NOMO-1 treated with dmso at 0.1 percent for 144 hours (cell line): Measurements from ENCODE around the gene KRT78.
"Not testable (repeated sequence)": the region's sequence is repeated elsewhere in the genome, so short reads cannot be mapped to it uniquely, and the experiment has no call there.

Experiments used
- DNase-seq: peaks from one replicate; lab custom pipeline; 2025; ENCODE audit not compliant: unreplicated experiment; lab: John Stamatoyannopoulos, UW

The KRT78 gene, protein sequence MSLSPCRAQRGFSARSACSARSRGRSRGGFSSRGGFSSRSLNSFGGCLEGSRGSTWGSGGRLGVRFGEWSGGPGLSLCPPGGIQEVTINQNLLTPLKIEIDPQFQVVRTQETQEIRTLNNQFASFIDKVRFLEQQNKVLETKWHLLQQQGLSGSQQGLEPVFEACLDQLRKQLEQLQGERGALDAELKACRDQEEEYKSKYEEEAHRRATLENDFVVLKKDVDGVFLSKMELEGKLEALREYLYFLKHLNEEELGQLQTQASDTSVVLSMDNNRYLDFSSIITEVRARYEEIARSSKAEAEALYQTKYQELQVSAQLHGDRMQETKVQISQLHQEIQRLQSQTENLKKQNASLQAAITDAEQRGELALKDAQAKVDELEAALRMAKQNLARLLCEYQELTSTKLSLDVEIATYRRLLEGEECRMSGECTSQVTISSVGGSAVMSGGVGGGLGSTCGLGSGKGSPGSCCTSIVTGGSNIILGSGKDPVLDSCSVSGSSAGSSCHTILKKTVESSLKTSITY

DNA sequence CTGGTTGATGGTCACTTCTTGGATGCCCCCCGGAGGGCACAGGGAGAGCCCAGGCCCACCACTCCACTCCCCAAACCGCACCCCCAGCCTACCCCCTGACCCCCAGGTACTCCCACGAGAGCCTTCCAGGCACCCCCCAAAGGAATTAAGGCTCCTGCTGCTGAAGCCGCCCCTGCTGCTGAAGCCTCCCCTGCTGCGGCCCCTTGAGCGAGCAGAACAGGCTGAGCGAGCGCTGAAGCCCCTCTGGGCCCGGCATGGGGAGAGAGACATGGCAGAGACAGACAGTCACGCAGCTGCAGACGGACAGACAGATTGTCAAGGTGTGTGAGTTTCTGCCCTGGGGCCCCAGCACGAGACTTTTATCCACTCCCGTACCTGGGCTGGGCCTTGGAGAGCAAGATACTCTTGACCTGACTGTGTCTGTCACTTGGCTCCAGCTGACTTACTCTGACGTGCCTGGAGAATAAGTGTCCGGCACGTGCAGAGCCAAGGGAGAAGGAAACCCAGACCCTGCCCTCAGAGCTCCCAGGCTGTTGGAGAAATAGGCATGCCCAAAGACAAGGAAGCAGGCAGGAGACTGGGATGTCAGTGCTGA lies at the start of gene KRT78:
Gene KRT78 (minus strand): TSS at position 334 of the 595 bp plus-strand sequence. CDS start 64 bp downstream, at position 270.
- no peak for DNase-seq

DNA sequence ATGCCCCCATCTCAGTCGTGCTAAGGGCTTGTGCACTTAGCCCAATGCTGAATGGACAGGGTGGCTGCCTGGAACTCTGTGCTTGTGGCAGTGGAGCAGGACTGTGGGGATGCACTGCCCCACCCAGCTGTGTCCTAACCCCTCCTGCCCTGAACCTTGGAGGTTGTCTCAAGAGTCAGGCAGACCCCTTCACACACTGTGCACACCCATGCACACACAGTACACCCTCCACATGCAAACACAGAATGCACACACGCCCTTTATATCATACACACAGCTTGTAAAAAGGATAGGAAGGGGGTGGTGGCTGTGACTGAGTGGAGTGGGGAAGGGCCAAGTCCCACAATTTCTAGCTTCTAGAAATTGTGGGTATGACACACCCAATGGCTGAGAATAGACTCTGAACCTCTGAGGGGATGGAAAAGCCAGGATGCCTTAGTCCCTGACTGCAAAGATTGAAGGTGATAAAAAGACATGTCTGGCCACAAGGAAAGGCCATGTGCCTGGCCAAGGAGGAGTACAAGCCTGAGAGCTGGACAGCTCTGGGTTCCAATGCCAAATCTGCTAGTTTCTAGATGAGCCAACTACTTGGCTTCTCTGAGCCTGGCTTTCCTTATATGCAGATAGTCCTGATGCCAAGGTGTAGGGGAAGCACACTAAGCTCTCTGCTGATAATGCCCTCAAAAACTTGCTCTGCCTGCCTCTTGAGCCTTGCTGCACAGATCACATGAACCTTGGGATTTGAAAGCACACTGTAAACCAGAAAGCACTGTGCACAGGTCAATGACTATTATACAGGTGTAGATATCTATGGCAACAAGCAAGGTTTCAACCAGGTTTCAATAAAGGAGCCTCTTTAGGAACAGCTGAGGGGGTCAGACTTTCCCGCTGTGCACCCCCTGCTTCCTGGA lies 47.7 kb upstream of the KRT78 start:
- DNase-seq = no peak

DNA sequence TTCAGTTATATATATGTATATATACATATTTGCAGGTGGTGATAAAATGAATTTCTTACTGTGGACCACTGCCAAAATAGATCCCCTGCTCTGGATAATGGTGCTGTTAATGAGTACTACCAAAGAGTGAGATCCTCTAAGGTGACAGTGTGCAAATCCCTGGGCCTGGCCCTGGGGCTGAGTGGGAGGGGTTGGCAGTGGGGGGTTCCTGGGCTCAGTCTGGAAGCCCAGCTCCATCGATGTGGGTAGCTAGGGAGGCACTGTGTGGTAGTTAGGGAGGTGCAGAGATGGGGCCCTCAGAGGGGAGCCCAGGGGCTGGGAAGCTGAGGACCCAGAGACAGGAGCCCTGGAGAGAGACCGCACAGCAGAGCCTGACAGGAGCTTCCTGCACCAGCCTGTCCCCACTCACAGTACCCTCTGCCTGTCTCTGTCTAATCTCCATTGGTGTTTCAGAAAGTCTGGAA lies 47.0 kb upstream of the KRT78 start:
- no peak for DNase-seq

DNA sequence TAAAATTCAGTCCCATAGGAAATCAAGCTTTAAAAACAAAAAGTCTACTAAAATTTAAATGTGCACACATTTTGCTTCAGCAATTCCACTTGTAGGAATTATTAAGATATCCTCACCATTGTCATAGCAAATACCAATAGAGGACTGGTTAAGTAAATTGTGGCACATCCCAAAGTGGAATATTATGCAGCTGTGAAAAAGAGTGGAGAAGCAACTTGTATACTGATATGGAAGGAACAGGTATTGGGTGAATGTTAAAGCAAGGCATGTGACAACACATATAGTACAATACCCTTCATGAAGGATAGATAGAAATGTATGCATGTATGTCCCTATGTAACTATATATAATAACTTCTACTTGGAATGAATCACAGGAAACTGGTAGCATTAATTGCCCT lies 44.2 kb upstream of the KRT78 start:
- DNase-seq = no peak

DNA sequence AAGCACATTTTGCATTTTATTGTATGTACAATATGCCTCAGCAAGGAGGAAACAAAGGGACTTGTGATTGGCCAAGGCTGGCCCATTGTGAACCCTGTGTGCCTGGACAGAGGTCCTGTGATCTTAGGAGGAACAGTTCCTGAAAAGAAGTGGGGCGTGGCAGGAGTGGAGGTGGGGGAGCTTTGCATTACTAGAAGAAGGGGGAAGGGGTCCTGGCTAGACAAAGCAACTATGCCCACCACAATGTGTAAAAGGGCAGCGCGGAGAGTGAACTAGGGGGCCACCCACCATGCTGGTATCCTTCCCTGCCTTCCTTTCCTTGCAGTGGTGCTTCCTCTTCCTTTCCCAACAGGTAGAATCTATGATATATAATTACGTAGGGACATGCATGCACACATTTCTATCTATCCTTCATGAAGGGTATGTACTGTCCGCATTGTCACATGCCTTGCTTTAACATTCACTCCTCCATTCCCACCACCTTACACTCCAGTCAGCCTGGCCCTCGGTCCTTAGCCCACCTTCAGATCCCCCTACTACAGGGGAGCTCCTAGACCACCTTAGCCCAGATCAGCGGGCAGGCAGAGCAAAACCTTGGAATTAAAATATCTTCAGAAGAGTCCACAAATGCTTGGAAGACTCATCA lies 43.5 kb upstream of the KRT78 start:
- no peak for DNase-seq

DNA sequence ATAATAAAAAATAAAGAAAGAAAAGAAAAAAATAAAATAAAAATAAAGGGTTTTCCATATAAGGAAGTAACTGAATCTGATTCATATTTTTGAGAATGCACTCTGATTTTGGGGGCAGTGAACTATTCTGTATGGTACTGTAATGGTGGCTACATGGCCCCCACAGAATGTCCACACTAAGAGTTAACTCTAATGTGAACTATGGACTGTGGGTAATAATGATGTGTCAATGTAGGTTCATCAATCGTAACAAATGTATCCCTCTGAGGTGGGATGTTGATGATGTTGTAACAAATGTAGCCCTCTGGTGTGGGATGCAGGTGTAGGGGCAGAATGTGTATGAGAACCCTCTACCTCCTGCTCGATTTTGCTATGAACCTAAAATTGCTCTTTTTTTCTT lies 42.2 kb upstream of the KRT78 start:
- no peak for DNase-seq

DNA sequence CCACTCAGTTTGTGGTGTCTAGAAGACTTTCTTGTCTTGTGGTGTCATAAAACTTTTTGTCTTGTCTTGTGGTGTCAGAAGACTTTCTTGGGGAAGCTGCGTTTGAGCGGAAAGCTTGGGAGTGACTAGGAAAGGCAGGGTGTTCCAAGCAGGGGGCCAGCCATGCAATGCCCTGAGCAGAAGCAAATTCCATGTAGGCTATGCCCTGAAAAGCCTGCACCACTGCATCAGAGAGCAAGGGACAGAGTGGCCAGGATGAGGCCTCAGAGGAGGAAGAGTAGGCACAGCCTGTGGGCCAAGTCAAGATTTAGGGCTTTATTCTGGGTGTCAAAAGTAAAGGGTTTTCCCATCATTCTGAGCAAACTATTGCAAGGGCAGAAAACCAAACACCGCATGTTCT lies 41.6 kb upstream of the KRT78 start:
- no peak for DNase-seq

DNA sequence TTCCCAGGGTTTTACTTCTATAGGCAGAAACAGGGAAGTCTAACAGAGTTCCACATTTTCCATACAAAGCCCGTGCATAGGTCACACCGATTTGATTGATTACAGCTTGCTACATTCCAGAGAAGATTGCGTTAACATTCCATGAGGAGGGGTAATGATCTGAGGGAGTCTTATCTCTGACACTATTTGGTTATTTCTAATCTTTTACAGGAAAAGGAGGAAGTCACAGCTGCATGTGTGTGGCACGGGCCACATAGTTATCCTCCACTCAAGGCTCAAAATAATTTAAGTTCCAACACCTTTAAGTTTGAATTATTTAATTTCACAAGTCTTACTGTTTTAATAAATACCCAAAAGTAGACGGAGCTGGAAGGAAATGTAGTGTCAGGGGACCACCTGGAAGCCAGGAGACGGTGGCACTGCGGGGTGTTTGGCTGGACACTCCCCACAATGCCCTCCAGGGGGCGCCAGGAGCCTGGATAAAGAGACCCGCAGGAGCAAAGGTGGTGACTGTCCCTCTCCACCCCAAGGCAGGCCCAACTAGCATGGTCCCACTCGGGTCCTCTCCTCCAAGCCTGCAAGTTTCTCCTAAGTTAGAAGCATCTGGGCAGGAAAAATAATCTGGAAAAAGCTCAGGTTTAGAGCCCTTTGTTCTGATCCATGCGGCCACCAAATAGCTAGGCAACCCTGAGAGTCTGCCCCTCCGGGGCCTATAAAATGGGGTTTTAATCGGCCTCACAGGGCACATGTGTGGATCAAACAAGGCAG lies 35.9 kb upstream of the KRT78 start:
- DNase-seq = peak; percentile 9

DNA sequence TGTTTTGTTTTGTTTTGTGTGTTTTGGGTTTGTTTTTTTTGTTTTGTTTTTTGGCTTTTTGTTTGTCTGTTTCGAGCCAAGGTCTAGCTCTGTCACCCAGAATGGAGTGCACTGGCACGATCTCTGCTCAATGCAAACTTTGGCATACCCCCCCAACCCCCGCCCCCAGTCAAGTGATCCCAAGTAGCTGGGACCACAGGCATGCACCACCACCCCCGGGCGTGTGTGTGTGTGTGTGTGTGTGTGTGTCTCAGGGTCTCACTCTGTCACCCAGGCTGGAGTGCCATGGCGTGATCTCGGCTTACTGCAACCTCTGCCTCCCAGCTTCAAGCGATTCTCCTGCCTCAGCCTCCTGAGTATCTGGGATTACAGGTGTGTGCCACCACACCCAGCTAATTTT lies 31.7 kb upstream of the KRT78 start:
- DNase-seq = not testable (repeated sequence)

DNA sequence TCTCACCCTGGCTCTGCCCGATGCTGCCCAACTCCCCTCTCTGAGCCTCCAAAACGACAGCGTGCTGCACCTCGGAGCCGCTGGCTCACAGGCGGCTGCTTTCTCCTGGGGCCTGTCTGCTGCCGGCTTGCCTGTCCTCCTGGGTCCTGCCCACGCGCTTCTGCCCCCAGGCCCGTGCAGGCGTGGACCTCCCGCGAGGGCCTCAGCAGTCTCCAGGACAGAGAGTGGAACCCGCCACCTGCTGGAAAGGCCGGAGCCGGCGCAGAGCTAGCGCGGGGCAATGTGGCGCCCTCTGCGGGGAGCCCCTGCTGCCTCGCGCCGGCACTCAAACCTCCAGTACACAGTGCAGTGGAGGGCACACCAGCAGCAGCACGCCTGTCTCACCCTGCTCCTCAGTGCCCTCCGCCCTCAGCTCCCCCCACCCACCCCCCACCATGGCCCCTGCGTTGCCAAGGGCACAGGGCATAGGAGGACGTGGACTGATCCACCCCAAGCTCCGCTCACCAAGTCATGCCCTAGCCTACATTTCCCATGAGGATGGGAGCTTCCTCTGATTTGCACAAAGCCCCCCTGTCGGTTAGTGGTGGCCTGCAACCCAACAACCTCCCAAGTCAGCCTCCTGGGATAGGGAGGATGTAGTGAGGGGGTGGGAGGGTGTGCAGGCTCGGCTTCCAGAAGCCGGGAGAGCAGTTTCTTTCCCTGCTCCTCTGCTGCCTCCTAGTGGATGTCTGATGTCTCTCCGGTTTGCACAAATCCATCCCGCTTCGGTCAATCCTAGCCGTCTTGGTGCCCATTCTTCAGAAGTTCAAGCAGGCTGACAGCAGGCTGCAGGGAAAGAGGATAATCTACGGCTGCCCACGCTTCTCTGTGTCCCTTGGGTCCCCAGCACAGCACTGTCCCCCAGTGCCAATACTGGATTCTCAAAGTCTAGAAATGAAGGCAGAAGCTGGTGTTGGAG lies 30.9 kb upstream of the KRT78 start:
- DNase-seq = peak; percentile 60

DNA sequence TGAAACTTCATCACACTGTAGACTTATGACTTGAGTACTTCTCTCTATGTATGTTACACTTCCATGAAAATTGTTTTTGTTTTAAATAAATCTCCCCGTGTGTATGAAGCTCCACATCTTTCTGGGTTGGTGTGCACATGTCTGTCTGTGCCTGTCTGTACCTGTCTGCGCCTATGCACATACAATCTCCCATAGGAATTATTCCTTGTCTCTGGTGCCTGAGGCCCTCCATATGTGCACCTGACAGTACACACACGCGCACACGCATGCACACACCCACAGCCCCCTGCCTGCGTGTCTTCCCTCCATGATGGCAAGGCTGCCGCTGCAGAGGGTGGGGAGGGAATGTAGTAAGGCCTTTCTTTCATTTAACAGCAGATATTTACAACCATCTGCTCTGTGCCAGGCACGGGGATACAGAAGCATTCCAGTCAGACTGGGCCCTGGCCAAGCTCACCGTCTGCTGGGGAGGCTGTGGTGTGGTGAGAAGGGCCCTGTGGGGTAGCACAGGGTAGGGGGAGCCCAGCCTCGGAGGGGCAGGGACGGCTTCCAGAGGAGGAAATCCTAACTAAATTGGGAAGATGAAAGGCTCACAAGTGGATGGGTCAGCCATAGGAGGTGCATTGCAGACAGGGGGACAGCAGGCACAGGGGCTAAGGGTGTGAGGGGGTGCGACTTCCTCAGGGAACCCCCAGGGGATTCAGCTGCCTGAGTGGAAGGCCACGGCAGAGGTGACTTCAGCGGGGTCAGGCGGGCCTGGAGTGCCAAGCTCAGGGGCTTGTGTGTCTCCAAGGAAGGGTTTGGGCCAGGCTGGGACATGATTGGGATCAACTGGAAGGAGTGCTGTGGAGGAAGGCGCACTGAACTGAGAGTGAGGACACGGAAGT lies 30.0 kb upstream of the KRT78 start:
- DNase-seq = no peak

DNA sequence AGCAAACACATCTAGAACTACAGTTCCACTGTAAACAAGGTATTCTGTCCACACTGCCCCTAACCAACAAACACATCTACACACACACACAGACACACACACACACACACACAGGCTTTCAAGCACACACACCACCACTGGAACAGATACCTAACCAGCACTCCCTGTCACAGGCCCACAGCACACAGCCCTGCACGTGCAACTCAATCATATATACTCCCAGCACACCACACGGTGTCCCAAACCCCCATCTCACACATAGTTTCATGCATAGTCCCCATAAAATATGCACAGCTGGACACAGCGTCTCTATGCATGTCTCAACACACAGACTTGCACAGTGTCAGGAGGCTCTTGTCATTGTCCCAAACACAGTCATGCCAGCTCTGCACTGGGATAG lies 28.4 kb upstream of the KRT78 start:
- no peak for DNase-seq

DNA sequence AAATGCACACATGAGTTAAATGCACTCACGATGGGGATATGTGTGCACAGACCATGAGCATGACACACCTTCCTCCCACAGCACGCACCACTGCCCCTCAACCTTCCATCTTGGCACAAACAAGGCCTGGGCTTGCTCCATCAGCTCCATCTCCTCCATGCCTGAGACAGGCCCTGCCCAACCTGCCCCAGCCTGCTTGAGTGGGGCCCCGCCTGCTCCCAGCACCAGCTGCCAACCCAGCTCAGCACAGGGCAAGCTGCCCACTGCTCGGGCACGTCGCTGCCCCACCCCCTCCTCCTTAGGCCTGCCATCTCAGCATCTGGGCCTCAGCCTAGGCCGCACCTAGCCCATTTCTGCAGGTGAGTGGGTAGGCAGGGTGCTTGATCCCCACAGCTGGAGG lies 27.6 kb upstream of the KRT78 start:
- DNase-seq = no peak

DNA sequence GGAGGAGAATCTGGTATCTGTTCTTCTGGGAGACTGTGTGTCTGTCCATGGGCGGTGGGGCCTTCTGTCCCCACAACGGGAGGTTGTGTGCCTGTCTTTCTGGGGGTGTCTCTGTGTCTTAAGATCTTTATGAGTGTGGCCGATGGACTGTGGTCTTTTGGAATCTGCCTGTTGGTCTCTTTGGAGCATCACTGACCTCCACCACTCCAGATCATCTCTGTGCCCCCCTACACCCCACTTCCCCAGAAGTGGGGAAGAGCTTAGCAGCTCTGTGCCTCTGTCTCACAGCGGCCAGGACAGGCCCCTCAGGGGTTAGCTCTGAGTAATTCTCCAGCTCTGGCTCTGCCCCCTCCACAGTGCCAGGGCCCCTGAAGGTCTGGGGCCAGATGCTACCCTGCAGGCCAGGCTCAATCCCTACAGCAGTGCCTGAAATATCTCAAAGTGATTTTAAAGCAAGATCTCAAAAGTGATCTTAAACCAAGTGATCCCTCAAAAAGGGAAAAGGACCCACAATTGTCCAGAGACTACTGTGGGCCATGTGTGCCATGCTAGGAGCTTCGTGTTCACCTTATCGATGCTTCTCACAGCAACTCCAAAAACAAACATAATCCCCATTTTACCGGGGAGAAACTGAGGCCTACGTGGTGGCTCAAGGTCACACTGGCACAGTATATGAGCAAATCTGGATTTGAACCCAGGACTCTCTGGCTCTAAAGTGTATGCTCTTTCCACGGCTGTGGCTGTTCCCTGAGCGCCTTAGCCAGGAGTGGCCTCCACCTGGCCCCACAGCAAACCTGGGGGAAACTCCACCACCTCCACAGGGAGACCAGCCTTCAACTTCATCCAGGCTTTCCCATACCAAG lies 26.0 kb upstream of the KRT78 start:
- no peak for DNase-seq

DNA sequence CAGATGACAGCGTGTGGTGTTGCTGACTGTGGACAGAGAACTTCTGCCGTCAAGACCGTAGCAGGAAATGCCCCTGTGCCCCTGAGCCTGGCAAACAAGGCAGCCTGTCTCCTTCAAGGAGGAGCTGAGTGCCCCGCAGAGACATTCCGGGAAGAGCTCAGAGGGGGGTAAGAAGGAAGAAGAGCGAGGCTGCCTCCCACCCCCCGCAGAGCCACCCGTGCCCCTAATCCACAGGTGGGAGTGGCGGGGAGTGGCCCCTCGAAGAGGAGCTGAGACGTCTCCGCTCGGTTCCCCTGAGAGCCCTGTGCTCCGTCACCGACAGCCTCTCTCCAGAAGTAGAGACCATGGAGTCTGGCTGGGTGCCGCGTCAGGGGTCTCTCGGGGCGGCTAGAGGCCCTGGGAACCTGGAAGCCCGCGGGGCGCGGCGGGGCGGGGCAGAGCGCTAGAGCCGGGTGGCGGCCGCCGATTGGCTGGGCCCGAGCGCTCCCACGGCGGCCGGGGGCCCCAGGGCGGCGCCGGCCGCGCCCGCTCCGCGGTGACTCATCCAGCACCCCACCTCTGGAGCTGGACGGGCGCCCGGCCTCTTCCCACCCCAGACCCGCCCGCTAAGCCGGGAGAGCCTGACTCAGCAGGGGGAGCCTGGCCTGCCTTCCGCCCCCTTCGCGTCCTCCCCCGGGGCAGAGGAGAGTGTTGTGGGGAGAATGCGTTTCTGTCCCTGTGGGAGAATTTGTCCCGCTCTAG lies 25.2 kb upstream of the KRT78 start:
- DNase-seq = peak; percentile 44

DNA sequence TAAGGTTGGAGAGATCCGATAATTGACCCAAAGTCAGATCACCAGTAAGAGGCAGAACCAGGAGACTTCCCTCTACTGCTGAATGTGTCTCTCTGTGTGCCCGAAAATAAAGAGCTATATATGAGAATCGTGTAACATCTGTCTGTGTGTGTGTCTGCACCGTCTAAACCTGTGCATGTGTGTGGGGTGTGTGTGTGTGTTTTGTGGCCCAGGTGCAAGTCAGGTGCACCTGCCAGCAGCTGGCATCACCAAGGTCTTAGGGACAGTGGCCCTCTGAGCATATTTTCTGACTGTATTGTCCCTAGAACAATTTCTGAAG lies 24.7 kb upstream of the KRT78 start:
- no peak for DNase-seq
